ENCODE data around the gene TOX3. TPM values are rescaled to one million over a fixed set of nuclear protein-coding genes. Genes with fewer than 3 reads are reported as not detected.

Gene TOX3
- total RNA-seq, 1 experiment from 2014 or later: not detected

- no peak for DNase-seq (ENCODE audit: low spot score)
These were observed 94.9 kb downstream of the TOX3 start for GRCh38 chr16:52451971-52452421.

GRCh38 chr16:52450916-52451315 is 96.0 kb downstream of the TOX3 start:
- no peak for DNase-seq (ENCODE audit: low spot score)

GRCh38 chr16:52450241-52450640 is 96.7 kb downstream of the TOX3 start:
- DNase-seq (ENCODE audit: low spot score): no peak

GRCh38 chr16:52446080-52446479 is 100.9 kb downstream of the TOX3 start:
- DNase-seq (ENCODE audit: low spot score): no peak

GRCh38 chr16:52441886-52442285 is 105.1 kb downstream of the TOX3 start:
- DNase-seq (ENCODE audit: low spot score): no peak

GRCh38 chr16:52440248-52440647 is 106.7 kb downstream of the TOX3 start:
- no peak for DNase-seq (ENCODE audit: low spot score)

GRCh38 chr16:52439750-52440149 is 107.2 kb downstream of the TOX3 start:
- no peak for DNase-seq (ENCODE audit: low spot score)

- no peak for DNase-seq (ENCODE audit: low spot score)
These were observed 107.7 kb downstream of the TOX3 start for GRCh38 chr16:52439171-52439701.

- DNase-seq (ENCODE audit: low spot score): no peak
These were observed 109.7 kb downstream of the TOX3 start for GRCh38 chr16:52437277-52437670.

GRCh38 chr16:52436339-52437276 is 110.3 kb downstream of the TOX3 start:
- no peak for DNase-seq (ENCODE audit: low spot score)

- no peak for DNase-seq (ENCODE audit: low spot score)
These were observed 112.7 kb downstream of the TOX3 start for GRCh38 chr16:52434224-52434623.

- DNase-seq (ENCODE audit: low spot score): no peak
These were observed 113.3 kb downstream of the TOX3 start for GRCh38 chr16:52433643-52434042.

GRCh38 chr16:52424591-52424990 is 122.4 kb downstream of the TOX3 start:
- no peak for DNase-seq (ENCODE audit: low spot score)

- DNase-seq (ENCODE audit: low spot score): no peak
These were observed 124.6 kb downstream of the TOX3 start for GRCh38 chr16:52422307-52422706.

- DNase-seq (ENCODE audit: low spot score): no peak
These were observed 128.7 kb downstream of the TOX3 start for GRCh38 chr16:52418201-52418600.

GRCh38 chr16:52416888-52417287 is 130.1 kb downstream of the TOX3 start:
- DNase-seq (ENCODE audit: low spot score): no peak

- no peak for DNase-seq (ENCODE audit: low spot score)
These were observed 135.9 kb downstream of the TOX3 start for GRCh38 chr16:52411011-52411410.

- DNase-seq (ENCODE audit: low spot score): no peak
These were observed 138.6 kb downstream of the TOX3 start for GRCh38 chr16:52408191-52408845.

- DNase-seq (ENCODE audit: low spot score): no peak
These were observed 139.2 kb downstream of the TOX3 start for GRCh38 chr16:52407778-52408177.

- no peak for DNase-seq (ENCODE audit: low spot score)
These were observed 141.5 kb downstream of the TOX3 start for GRCh38 chr16:52405441-52405840.

GRCh38 chr16:52404546-52404945 is 142.4 kb downstream of the TOX3 start:
- DNase-seq (ENCODE audit: low spot score): no peak

- DNase-seq (ENCODE audit: low spot score): no peak
These were observed 147.8 kb downstream of the TOX3 start for GRCh38 chr16:52399116-52399515.

- no peak for DNase-seq (ENCODE audit: low spot score)
These were observed 148.4 kb downstream of the TOX3 start for GRCh38 chr16:52398491-52398960.
